ENCODE results near the gene MACC1. TPM values are rescaled to one million over a fixed set of nuclear protein-coding genes. Genes with fewer than 3 reads are reported as not detected.

The MACC1 gene
- total and polyA plus RNA-seq, 9 of the 15 experiments (the other 6 are each of a cell fraction or from before 2014, with no cell fraction given) = 5.9 to 30.2 (median 10.4) TPM

- no peak overlapping the region for H3K4me3 ChIP-seq
- ChIA-PET POLR2A (no interaction called here), CTCF (ENCODE audit: low intra/inter-chr PET ratio) (no interaction called here)
- no peaks in the 10 kb centered on the region for H3K9me1 ChIP-seq (ENCODE audit: control insufficient read depth, insufficient read depth, low read length)
- no peak overlapping the region for H3K27ac ChIP-seq (ENCODE audit: extremely low read depth, low read depth, low read length)
- no peak for ATAC-seq
- H3K36me3 ChIP-seq (ENCODE audit: control insufficient read depth, insufficient read depth, low read length) = peaks cover under 1% of the 10 kb centered on the region; the same call in 1 of the 3 replicates
- in situ Hi-C loops (cut with MboI) = no loop called here
- 87% methylated on average over 5 of the region's 5 CpGs for WGBS (ENCODE audit: insufficient coverage, low coverage, missing lambda C conversion rate)
- no TSS peak for BruUV-seq (replicated peaks)
- peak; percentile 67 for FAIRE-seq
- H3K4me2 ChIP-seq (ENCODE audit: insufficient read depth, low read length) = no peak overlapping the region
- no peaks in the 10 kb centered on the region for H3K27me3 ChIP-seq (ENCODE audit: control insufficient read depth in 2 of 2, insufficient read depth in 2 of 2, low read length in 2 of 2)
- H3K9me3 ChIP-seq (replicated peaks; ENCODE audit: control insufficient read depth, insufficient read depth, low read depth, low read length) = no peaks in the 10 kb centered on the region
- DNase-seq (ENCODE audit: extremely low read depth in 1 of 4, low spot score in 3 of 4) = no peak
- no peak for TF ChIP-seq MEF2D (tag; conservative IDR thresholded peaks at IDR 0.05; ENCODE audit: low read depth)
- TF ChIP-seq NFE2L1 (tag; IDR thresholded peaks at IDR 0.05; ENCODE audit: borderline replicate concordance, low read depth) = no peak
- H2AFZ ChIP-seq (ENCODE audit: low read depth, low read length) = no peak overlapping the region
- H3K4me1 ChIP-seq (replicated peaks in 1 of 2; ENCODE audit: control insufficient read depth in 2 of 2, insufficient read depth in 2 of 2, low read length in 2 of 2) = no peaks in the 10 kb centered on the region; a peak in 1 of 5 replicates
- no peak overlapping the region for H3K9ac ChIP-seq (ENCODE audit: insufficient read depth in 1 of 2, low read depth in 2 of 2, low read length in 2 of 2)
- H3K79me2 ChIP-seq (ENCODE audit: control insufficient read depth, insufficient read depth, low read length) = peaks cover 12% of the 10 kb centered on the region
- no peaks in the 10 kb centered on the region for H4K20me1 ChIP-seq (replicated peaks; ENCODE audit: control insufficient read depth, insufficient read depth, low read length)
- intact Hi-C loops (cut with micrococcal nuclease) = no loop called here
Measured at GRCh38 chr7:20185988-20186387, 31.2 kb downstream of the MACC1 start.

GRCh38 chr7:20183086-20183485, 34.1 kb downstream of the MACC1 start:
- peak; percentile 52; the same call in 2 of the 3 replicates for ATAC-seq
- Histone ChIP-seq H3K4me3 (no peak overlapping the region), H3K9me1 (ENCODE audit: control insufficient read depth, insufficient read depth, low read length) (no peaks in the 10 kb centered on the region), H4K20me1 (replicated peaks; ENCODE audit: control insufficient read depth, insufficient read depth, low read length) (no peaks in the 10 kb centered on the region), H3K27ac (ENCODE audit: extremely low read depth, low read depth, low read length) (no peak overlapping the region), H3K4me1 (replicated peaks in 1 of 2; ENCODE audit: control insufficient read depth in 2 of 2, insufficient read depth in 2 of 2, low read length in 2 of 2) (no peaks in the 10 kb centered on the region), H3K4me2 (ENCODE audit: insufficient read depth, low read length) (no peak overlapping the region), H3K79me2 (ENCODE audit: control insufficient read depth, insufficient read depth, low read length) (peaks cover 12% of the 10 kb centered on the region), H3K36me3 (ENCODE audit: control insufficient read depth, insufficient read depth, low read length) (peaks cover 6% of the 10 kb centered on the region; the same call in 2 of the 3 replicates), H2AFZ (ENCODE audit: low read depth, low read length) (no peak overlapping the region), H3K9me3 (replicated peaks; ENCODE audit: control insufficient read depth, insufficient read depth, low read depth, low read length) (no peaks in the 10 kb centered on the region), H3K9ac (ENCODE audit: insufficient read depth in 1 of 2, low read depth in 2 of 2, low read length in 2 of 2) (no peak overlapping the region), H3K27me3 (ENCODE audit: control insufficient read depth in 2 of 2, insufficient read depth in 2 of 2, low read length in 2 of 2) (no peaks in the 10 kb centered on the region)
- DNase-seq (ENCODE audit: extremely low read depth in 1 of 4, low spot score in 3 of 4) = no peak
- WGBS (ENCODE audit: insufficient coverage, low coverage, missing lambda C conversion rate) = 47% methylated on average over 4 of the region's 4 CpGs
- FAIRE-seq = no peak
- CTCF ChIA-PET (ENCODE audit: low intra/inter-chr PET ratio) = no interaction called here
- in situ Hi-C loops (cut with MboI) = no loop called here
- intact Hi-C loops (cut with micrococcal nuclease) = no loop called here
- BruUV-seq (replicated peaks) = no TSS peak
- POLR2A ChIA-PET = interaction anchor here (0.6 to 1.7 kb wide), 2 partner anchors 16 to 1969 kb away, joined by 3 to 4 read pairs; no protein-coding TSS in a partner anchor
- TF ChIP-seq HMBOX1 (IDR thresholded peaks at IDR 0.05) = no peak
- no peak for TF ChIP-seq ZNF384 (IDR thresholded peaks at IDR 0.05; ENCODE audit: low read depth, low read length)
- TF ChIP-seq GATAD2B (IDR thresholded peaks at IDR 0.05; ENCODE audit: borderline replicate concordance) = no peak
- no peak for TF ChIP-seq FOXP4 (CRISPR knock-in tag; IDR thresholded peaks at IDR 0.05; ENCODE audit: borderline replicate concordance)
- no peak for TF ChIP-seq NCOA6 (IDR thresholded peaks at IDR 0.05)
- no peak for TF ChIP-seq ZFX (CRISPR knock-in tag; IDR thresholded peaks at IDR 0.05)
- no peak for TF ChIP-seq ZBTB5 (IDR thresholded peaks at IDR 0.05)
- TF ChIP-seq ILK (tag; IDR thresholded peaks at IDR 0.05; ENCODE audit: borderline replicate concordance, low read depth) = no peak
- TF ChIP-seq ZNF212 (CRISPR knock-in tag; IDR thresholded peaks at IDR 0.05) = no peak
- TF ChIP-seq FIP1L1 (IDR thresholded peaks at IDR 0.05; ENCODE audit: low read depth, low read length, poor library complexity, severe bottlenecking) = no peak
